GM18951 (cell line): ENCODE measurements around the gene PYGM.

Experiments
- POLR2A ChIP-seq: IDR thresholded peaks from 4 replicates; pipeline ENCODE4 v1.6.1; 2011; ENCODE audit warnings: mild to moderate bottlenecking; ENCODE audit not compliant: insufficient read length, insufficient read depth; ENCODE audit errors: extremely low read depth
- in situ Hi-C: fragments of 300-500 bp; cut with MboI; formaldehyde crosslinking; loops from one replicate; pipeline ENCODE4 v1.12.0; 2022; ENCODE audit warnings: low sequenced_read_pairs, mixed read lengths, inconsistent platforms; ENCODE audit not compliant: unreplicated experiment

Gene PYGM

DNA sequence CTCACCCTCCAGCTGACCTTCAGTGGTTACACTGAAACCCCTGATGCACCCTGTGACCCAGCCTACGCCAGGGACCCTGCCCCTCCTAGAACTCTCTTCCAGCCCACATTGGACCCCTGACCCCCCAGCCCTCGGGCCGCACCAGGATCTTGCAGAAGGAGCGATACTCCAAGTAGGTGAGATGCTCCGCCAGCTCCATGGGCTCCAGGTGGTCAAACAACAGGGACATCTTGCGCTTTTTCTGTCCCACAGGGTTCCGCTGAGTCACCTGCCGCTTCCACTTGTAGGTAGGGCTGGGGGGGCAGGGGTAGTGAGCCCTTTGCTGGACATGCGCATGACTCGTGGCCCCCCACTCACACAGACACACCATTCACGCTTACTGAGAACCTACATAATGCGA is 19.9 kb downstream of the PYGM start:
- in situ Hi-C loops = no loop called here
- no peak for TF ChIP-seq POLR2A

GRCh38 chr11:64736654-64737053 is 23.1 kb downstream of the PYGM start:
- in situ Hi-C loops = no loop called here
- no peak for TF ChIP-seq POLR2A

- in situ Hi-C loops = no loop called here
- TF ChIP-seq POLR2A = no peak
Measured at GRCh38 chr11:64735725-64736259, 24.0 kb downstream of the PYGM start.

GRCh38 chr11:64734811-64735724 is 24.7 kb downstream of the PYGM start:
- in situ Hi-C loops = no loop called here
- no peak for TF ChIP-seq POLR2A

GRCh38 chr11:64731601-64732000 is 28.2 kb downstream of the PYGM start:
- in situ Hi-C loops = no loop called here
- TF ChIP-seq POLR2A = no peak

DNA sequence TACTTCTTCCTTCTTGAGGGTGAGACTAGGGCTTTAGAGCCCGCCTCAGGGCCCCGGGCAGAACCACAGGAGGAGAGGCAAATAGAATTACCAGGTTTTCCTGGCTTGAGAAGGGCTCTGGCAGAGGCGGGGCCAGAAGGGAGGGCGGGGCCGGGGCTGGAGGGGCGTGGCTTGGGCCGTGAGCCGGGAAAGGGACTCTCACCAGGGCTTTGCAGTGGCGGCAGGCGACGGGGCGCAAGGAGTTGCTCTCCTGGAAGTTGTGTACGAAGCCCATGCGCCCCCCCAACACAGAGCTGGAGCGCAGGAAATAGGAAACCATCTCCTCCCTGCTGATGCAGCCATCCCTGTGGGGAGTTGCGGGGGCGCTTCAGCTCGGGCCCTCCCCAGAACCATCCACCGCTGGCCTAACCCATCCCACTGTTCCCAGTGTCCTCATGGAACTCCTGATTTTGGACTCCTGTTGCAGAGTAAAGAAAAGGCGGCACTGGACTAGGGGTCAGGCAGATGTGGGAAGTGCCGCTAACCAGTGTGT is 29.9 kb downstream of the PYGM start:
- TF ChIP-seq POLR2A = no peak
- in situ Hi-C loops = no loop called here

DNA sequence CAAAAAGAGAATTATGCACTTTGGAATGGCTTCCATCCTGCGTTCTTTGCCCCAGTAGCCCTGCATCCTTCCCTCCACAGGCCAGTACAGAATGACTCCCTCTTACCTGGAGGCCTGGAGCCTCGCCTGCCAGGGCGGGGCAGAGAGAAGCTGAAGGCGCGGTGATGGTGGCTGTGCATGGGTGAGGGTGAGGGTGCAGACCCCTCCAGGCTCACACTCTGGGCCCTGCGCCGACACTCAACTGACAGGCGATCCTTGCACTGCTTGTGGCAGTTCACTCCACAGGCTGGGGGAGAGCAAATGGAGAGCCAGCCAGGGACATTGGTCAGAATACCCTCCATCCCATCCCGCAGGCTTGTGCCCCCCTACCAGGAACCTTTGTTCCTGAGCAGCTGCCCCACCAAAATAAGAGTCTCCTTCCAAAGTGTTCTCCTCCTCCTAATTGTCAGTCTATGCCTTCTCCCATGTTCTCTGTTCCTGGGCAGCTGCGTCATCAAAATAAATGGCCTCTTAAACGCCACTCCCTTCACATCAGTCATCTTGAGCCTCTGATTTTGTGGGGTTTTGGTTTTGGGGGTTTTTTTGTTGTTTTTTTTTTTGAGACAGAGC is 30.9 kb downstream of the PYGM start:
- in situ Hi-C loops = no loop called here
- TF ChIP-seq POLR2A = no peak

- no peak for TF ChIP-seq POLR2A
Measured at GRCh38 chr11:64726867-64727530, 32.8 kb downstream of the PYGM start.

DNA sequence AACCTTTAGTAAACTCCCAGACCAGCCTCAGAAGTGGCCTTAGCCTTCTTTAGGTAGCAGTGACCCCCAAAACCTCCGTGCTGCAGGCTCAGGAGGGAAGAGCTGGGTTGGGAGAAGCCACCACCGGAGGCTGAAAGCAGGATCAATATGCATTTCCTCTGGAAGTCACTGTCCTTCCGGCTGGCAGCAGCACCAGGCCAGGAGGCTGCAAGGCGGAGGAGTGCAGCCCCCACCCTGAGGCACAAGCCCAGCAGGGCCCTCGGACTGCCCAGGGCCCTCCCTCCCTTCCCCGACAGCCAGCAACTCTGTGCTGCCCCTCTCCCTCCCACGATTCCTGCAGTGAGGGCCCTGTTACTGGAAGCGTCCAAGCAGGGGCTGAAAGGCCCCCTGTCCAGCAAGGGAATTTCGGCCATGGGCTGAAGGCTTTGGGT is 33.5 kb downstream of the PYGM start:
- TF ChIP-seq POLR2A = no peak
- in situ Hi-C loops = no loop called here

More at GRCh38 chr11:64726867-64727530, 32.8 kb downstream of the PYGM start:
- in situ Hi-C loops = no loop called here

DNA sequence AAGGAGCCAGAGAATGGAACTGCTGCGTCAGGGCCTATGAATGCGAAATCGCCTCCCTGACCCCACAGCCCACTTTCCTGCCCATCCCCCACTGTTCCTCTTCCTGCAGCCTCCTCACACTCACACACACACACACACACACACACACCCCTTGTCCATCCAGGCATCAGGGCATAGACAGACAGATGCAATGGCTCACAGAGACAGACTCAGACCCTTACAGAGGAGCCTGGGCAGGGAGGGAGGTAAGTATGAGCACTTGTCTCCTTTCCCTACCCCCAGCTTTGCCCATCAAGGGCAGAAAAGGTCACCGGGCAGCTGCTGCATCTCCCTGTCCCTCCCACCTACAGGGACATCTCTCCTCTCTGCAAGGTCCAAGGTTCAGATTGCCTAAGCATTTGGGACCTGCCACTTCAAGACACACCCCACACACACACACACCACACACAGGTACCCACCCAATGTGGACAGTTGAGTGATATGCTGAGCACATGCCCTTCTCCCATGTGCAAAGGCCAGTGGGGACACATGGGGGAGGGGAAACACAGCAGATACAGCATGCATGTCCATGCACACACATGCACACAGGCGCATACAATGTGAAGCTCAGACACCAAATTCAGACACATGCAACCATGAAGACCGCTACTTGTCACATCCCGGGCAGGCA is 34.8 kb downstream of the PYGM start:
- TF ChIP-seq POLR2A = no peak
- in situ Hi-C loops = no loop called here

- in situ Hi-C loops = no loop called here
- TF ChIP-seq POLR2A = no peak
Measured at GRCh38 chr11:64723907-64724862, 35.6 kb downstream of the PYGM start.
